ENCODE data around the gene XYLT1.

Gene XYLT1

DNA sequence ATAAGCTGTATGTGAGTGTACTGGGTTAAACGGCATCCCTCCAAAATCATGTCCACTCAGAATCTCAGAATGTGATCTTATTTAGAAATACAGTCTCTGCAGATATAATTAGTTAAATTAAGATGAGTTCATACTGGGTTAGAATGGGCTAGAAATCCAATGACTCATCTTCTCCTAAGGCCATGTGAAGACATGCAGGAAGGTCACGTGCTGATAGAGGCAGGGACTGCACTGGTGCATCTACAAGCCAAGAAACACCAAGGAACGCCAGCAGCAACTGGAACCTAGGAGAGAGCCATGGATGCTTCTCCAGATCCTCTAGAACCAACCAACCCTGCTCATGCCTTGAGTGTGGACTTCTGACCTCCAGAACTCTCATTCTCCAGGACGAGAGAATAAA lies 241.0 kb downstream of the XYLT1 start:
- TF ChIP-seq, protein P1, sequence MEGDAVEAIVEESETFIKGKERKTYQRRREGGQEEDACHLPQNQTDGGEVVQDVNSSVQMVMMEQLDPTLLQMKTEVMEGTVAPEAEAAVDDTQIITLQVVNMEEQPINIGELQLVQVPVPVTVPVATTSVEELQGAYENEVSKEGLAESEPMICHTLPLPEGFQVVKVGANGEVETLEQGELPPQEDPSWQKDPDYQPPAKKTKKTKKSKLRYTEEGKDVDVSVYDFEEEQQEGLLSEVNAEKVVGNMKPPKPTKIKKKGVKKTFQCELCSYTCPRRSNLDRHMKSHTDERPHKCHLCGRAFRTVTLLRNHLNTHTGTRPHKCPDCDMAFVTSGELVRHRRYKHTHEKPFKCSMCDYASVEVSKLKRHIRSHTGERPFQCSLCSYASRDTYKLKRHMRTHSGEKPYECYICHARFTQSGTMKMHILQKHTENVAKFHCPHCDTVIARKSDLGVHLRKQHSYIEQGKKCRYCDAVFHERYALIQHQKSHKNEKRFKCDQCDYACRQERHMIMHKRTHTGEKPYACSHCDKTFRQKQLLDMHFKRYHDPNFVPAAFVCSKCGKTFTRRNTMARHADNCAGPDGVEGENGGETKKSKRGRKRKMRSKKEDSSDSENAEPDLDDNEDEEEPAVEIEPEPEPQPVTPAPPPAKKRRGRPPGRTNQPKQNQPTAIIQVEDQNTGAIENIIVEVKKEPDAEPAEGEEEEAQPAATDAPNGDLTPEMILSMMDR (IDR thresholded peaks at IDR 0.05) = no peak
- Histone ChIP-seq H3K27ac (no peak overlapping the region), H3K4me3 (no peak overlapping the region)
- DNase-seq (ENCODE audit: low spot score) = no peak

DNA sequence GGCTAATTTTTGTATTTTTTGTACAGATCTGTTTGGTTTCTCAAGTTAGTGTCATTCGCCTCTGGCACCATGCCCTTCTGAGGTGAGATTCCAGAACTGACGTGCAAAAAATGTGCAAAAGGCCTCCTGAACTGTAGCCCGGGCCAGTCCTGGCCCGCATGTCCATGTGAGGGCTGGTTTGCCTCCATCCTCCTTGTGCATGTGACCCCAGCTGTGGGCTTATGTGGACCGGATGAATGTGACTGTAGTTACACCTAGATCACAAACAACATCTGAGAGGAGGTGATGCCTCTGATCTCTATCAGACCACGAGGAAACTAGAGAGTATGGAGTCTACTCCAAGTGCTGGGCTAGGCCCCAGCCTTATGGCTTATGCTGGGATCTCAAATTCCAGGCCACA lies 241.6 kb downstream of the XYLT1 start:
- H3K27ac ChIP-seq = no peak overlapping the region
- no peak for DNase-seq (ENCODE audit: low spot score)
- TF ChIP-seq, protein P1 (IDR thresholded peaks at IDR 0.05) = no peak
- H3K4me3 ChIP-seq = no peak overlapping the region

DNA sequence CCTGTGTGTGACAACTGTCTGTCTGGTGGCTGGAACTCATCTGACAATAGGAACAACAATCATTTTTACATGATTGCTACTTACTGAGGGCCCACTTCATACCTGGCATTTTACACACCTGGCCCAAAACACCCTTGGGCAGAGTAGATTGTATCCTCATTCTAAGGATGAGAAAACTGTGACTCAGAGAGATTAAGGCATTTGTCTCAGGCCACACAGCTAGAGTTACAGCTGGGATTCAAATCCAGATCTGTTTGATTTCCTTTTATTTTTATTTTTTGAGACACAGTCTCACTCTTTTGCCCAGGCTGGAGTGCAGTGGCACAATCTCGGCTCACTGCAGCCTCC lies 242.1 kb downstream of the XYLT1 start:
- no peak for DNase-seq (ENCODE audit: low spot score)
- Histone ChIP-seq H3K4me3 (no peak overlapping the region), H3K27ac (no peak overlapping the region)
- TF ChIP-seq, protein P1 (IDR thresholded peaks at IDR 0.05) = no peak

DNA sequence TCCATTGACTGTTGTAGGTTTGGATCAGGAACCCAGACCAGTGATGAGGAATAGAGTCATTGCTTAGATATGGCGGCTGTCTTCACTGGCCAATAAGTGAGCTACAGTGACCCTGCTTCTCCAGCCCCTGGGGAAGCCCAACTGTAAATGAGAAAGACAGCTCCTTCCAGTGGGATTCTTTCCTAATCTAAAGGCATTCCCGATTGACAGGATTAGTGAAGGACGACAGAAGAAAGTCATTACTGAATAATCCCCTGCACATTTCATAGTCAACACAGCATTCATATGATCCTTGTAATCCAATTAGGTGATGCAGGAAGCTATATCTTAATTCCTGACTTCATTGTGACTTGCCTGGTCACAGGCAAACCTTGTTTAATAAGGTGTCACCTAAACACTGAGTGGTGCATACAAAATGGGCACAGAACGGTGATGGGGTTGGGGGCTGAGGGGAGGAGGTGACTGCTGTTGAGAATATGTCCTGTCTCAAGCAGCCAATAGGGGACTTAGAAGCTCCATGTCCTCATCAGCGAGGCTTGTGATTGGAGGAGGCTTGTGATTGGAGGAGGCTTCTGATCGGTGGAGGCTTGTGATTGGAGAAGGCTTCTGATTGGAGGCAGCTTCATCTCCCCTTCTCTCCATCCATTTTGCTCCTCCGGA lies 242.6 kb downstream of the XYLT1 start:
- no peak overlapping the region for H3K4me3 ChIP-seq
- TF ChIP-seq, protein P1 (IDR thresholded peaks at IDR 0.05) = no peak
- no peak overlapping the region for H3K27ac ChIP-seq
- DNase-seq (ENCODE audit: low spot score) = no peak

DNA sequence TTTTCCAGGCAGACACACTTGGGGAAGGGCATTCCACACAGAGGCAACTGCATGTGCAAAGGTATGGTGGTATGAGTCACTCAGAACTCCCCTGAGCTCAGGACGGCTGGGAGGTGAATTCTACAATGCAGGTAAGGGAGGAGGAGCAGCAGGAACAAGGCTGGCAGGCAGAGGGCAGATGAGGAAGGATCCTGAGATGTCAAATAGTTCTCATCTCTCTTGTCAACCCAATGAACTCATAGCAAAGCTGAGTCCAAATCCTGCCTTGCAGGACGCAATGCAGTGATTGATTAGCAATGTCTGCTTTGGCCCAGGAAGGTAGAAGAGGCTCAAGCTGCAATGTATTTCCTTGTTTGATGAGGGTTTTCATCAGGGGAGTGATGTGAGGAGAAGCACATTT lies 243.5 kb downstream of the XYLT1 start:
- DNase-seq (ENCODE audit: low spot score) = no peak
- TF ChIP-seq, protein P1 (IDR thresholded peaks at IDR 0.05) = no peak
- H3K4me3 ChIP-seq = no peak overlapping the region
- no peak overlapping the region for H3K27ac ChIP-seq

DNA sequence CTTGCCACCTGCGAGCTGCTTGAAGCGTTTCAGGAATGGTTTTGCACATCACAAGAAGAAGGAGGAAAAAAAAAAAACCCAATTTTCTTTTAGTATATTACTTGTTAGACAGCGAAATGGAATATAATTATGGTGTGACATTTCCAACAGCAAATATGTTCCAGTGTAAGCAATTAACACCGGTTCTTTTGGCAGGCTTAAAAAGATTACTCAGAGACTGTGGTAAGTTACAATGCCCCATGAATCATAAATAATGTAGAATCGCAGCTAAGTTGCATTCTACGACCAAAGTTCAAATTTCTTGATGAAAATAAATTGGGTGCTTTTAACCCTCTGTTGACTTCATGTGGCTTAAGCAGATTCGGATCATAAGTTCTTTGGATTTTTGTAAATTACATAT lies 245.2 kb downstream of the XYLT1 start:
- TF ChIP-seq, protein P1 (IDR thresholded peaks at IDR 0.05) = no peak
- DNase-seq (ENCODE audit: low spot score) = no peak
- Histone ChIP-seq H3K27ac (no peak overlapping the region), H3K4me3 (no peak overlapping the region)

DNA sequence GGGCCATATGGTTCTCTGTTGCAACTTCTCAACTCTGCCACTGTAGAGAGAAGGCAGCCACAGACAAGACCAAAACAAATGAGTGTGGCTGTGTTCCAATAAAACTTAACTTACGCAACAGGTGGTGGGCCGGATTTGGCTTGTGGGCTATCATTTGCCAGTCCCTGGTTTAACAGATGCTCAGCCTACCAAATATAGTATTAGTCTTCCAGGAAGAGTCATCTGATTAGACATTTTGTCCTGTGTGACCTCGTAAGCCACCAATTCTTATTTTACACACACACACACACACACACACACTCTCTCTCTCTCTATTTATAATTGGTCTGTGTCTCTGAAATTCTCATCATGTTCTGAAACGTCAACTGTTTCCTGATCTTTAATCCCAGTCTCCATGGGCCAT lies 245.9 kb downstream of the XYLT1 start:
- no peak for DNase-seq (ENCODE audit: low spot score)
- TF ChIP-seq, protein P1 (IDR thresholded peaks at IDR 0.05) = no peak
- no peak overlapping the region for H3K4me3 ChIP-seq
- peak overlapping the region in 1 of 2 donors; percentile 23 for H3K27ac ChIP-seq
